Stimulated activated memory B cell treated with anti-CD40 and anti-IgM and Interleukin-4, amounts not matched to agents 10 μg/mL and 1 μg/mL and 100 μg/mL, for 72 hours (primary cell): Measurements from ENCODE around the gene C2CD4C.
"Not testable (repeated sequence)": the region's sequence is repeated elsewhere in the genome, so short reads cannot be mapped to it uniquely, and the experiment has no call there.

Experiments used
- ATAC-seq: fragments of 150-1000 bp; cut with Tn5 transposase; 2 replicates; pipeline ENCODE4 v1.10.0; 2021
- H3K27ac Mint-ChIP-seq: one replicate; pipeline ENCODE4 v1.8.0; 2022; ENCODE audit warnings: mild to moderate bottlenecking, mixed read lengths
- H3K27me3 Mint-ChIP-seq: one replicate; pipeline ENCODE4 v1.8.0; 2022; ENCODE audit warnings: mixed read lengths
- H3K36me3 Mint-ChIP-seq: one replicate; pipeline ENCODE4 v1.8.0; 2022; ENCODE audit warnings: mixed read lengths
- H3K4me1 Mint-ChIP-seq: one replicate; pipeline ENCODE4 v1.8.0; 2022; ENCODE audit warnings: mixed read lengths
- H3K4me3 Mint-ChIP-seq: one replicate; pipeline ENCODE4 v1.8.0; 2022; ENCODE audit warnings: mild to moderate bottlenecking, moderate library complexity, mixed read lengths
- H3K9me3 Mint-ChIP-seq: one replicate; pipeline ENCODE4 v1.8.0; 2022; ENCODE audit warnings: mixed read lengths

Gene C2CD4C

DNA sequence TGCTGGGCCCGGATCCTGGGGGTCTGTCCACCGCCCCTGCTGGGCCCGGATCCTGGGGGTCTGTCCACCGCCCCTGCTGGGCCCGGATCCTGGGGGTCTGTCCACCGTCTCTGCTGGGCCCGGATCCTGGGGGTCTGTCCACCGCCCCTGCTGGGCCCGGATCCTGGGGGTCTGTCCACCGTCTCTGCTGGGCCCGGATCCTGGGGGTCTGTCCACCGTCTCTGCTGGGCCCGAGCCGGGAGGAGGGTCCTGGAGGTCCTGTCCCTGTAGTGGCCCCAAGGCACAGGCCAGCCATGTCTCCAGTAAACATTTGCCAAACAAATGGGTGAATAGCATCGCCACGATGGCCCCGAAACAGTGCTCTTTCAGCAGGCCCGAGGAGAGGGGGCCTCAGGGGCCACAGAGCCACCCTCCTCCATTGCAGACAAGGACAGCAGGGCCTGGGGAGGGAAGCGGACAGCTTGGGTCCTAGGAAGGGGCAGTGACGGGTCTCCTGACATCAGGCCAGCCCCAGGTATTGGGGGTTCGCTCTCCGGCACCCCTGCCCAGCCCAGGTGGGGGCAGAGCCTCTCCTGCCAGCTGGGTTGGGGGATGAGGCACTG is 2.3 kb upstream of the C2CD4C start:
- not testable (repeated sequence) for ATAC-seq, H3K9me3 Mint-ChIP-seq, H3K27ac Mint-ChIP-seq, H3K4me1 Mint-ChIP-seq, H3K4me3 Mint-ChIP-seq, H3K36me3 Mint-ChIP-seq
- peaks cover 13% of the 10 kb centered on the region for H3K27me3 Mint-ChIP-seq

DNA sequence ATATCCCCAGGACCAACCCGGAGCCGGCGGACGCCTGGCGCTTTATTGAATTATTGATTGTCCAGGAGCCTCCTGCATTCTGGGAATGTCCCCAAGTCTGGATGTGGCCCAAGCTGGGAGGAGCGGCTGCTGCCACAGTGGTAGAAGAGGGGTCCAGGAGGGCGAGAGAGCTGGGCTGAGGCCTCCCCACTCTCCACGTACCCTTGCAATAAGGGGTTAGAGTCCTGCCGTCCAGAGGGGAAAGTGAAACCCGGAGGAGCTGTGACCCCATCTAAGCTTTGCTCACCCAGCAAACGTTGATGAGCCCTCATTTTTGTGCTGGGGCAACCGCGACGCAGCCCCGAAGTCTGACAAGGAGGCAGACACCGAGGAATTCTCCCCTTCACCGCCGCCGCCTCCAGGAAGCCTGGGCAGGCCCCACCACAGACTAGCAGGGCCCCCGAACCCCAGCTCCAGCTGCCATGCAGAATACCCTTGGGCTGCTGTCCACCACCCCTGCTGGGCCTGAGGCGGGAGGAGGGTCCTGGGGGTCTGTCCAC is 1.4 kb upstream of the C2CD4C start:
- Mint-ChIP-seq H3K4me3 (no peak overlapping the region), H3K4me1 (peaks cover 13% of the 10 kb centered on the region), H3K27ac (no peak overlapping the region), H3K27me3 (peaks cover 13% of the 10 kb centered on the region), H3K36me3 (no peaks in the 10 kb centered on the region), H3K9me3 (no peaks in the 10 kb centered on the region)
- ATAC-seq, result no peak

DNA sequence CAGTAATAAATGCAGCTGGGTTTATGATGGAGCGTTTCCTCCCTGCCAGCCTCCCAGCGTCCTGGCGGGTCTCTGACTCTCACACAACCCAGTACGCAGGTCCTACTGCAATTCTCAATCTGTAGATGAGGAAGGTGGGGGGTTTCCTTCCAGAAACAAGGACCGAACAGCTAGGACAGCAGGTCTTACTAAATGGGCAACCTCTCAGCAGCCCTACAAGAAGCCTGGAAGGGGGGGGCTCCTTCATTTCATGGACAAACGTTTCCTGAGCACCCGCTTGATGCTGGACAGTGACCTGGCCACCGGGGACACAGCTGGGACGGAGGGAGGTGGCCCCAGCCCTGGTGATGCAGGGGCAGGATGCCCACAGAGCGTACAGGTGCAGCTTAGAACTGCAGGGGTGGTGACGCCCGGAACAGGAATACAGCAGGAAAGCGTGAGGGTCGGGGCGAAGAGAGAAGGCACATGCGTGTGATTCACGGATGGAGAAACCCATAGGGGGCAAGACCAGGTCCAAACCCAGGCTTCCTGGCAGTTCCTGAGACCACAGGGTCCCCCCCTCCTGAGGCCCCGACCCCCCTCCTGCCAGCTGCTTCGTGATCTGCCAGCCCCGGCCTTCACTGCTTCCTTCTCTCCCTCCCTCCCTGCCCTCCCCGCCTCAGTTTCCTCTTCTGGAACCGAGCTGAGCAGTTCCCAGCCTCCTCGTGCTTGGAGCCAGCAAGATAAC is 732 bp upstream of the C2CD4C start:
- Mint-ChIP-seq H3K27me3 (peaks cover 13% of the 10 kb centered on the region), H3K9me3 (no peaks in the 10 kb centered on the region), H3K36me3 (no peaks in the 10 kb centered on the region), H3K27ac (no peak overlapping the region), H3K4me3 (peak overlapping the region; percentile 72), H3K4me1 (peaks cover 15% of the 10 kb centered on the region)
- no peak for ATAC-seq

DNA sequence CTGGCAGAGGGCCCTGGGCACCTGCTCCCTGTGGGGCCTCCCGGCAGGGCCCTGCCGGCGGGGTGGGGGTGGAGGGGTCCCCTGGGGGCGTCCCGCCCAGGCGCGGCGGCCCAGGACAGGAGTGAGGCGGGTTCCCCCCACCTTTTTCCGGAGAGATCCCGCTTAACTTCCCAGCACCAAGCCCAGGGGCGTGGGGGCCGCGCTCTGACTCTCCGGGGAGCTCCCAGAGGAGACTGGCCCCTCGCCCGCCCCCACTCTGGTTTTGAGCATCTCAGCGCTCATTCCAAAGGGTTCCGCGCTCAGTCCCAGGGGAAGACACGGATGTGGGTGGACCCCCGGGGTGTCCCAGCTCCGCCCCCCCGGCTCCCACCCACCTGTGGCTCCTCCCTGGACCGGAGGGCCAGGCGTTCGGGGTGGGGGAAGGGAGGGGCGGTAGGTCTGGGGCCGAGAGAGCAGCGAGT is 476 bp downstream of the C2CD4C start:
- H3K9me3 Mint-ChIP-seq, result no peaks in the 10 kb centered on the region
- H3K4me1 Mint-ChIP-seq, result peaks cover 15% of the 10 kb centered on the region
- no peak overlapping the region for H3K4me3 Mint-ChIP-seq
- H3K36me3 Mint-ChIP-seq, result no peaks in the 10 kb centered on the region
- ATAC-seq, result peak; percentile 3
- peaks cover 19% of the 10 kb centered on the region for H3K27me3 Mint-ChIP-seq
- H3K27ac Mint-ChIP-seq, result no peak overlapping the region

GRCh38 chr19:407511-408440 is 1.2 kb downstream of the C2CD4C start:
- no peak for ATAC-seq
- Mint-ChIP-seq H3K27me3 (peaks cover 26% of the 10 kb centered on the region), H3K9me3 (no peaks in the 10 kb centered on the region), H3K4me1 (peaks cover 15% of the 10 kb centered on the region), H3K4me3 (no peak overlapping the region), H3K36me3 (no peaks in the 10 kb centered on the region), H3K27ac (no peak overlapping the region)

- Mint-ChIP-seq H3K9me3 (no peaks in the 10 kb centered on the region), H3K4me3 (no peak overlapping the region), H3K27ac (no peak overlapping the region), H3K4me1 (peaks cover 15% of the 10 kb centered on the region), H3K36me3 (no peaks in the 10 kb centered on the region), H3K27me3 (peaks cover 33% of the 10 kb centered on the region)
- no peak for ATAC-seq
These were observed 1.9 kb downstream of the C2CD4C start for GRCh38 chr19:406971-407510.

DNA sequence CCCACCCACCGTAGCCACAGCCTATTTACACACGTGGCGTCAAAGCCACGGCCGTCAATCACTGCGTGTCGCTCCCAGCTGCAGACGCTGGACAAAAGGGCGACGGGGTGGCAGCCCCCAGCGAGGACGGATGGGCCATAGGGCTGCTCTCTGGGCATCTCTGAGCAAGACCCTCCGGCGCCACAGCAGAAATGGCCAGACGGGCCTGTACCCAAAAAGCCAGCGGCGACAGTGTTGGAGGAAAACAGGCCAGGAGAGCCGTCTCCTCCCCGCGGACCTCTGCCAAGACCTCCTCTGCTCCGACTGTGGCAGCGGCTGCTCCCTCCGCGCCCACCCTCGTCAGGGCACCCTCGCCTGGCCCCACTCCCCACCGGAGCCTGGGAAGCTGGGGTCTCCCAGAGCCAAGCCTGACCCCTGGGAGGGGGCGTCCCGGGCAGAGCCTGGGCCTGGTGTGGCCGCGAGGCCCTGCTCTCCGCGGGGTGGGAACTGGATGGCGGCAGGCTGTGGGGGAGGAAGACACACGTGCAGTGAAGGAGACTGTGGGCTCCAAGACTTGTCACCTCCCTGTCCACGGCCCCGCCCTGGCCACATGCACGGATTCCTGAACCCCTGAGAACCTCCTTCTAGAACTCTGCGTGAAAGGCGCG is 2.7 kb downstream of the C2CD4C start:
- Mint-ChIP-seq H3K4me1 (peaks cover 15% of the 10 kb centered on the region), H3K36me3 (no peaks in the 10 kb centered on the region), H3K4me3 (no peak overlapping the region), H3K27ac (no peak overlapping the region), H3K27me3 (peaks cover 36% of the 10 kb centered on the region), H3K9me3 (no peaks in the 10 kb centered on the region)
- ATAC-seq, result peak; percentile 17

- no peaks in the 10 kb centered on the region for H3K9me3 Mint-ChIP-seq
- peaks cover 15% of the 10 kb centered on the region for H3K4me1 Mint-ChIP-seq
- no peak overlapping the region for H3K27ac Mint-ChIP-seq
- H3K4me3 Mint-ChIP-seq, result no peak overlapping the region
- H3K27me3 Mint-ChIP-seq, result peaks cover 43% of the 10 kb centered on the region
- peak; percentile 20 for ATAC-seq
- no peaks in the 10 kb centered on the region for H3K36me3 Mint-ChIP-seq
These were observed 3.6 kb downstream of the C2CD4C start for GRCh38 chr19:405121-405965.

DNA sequence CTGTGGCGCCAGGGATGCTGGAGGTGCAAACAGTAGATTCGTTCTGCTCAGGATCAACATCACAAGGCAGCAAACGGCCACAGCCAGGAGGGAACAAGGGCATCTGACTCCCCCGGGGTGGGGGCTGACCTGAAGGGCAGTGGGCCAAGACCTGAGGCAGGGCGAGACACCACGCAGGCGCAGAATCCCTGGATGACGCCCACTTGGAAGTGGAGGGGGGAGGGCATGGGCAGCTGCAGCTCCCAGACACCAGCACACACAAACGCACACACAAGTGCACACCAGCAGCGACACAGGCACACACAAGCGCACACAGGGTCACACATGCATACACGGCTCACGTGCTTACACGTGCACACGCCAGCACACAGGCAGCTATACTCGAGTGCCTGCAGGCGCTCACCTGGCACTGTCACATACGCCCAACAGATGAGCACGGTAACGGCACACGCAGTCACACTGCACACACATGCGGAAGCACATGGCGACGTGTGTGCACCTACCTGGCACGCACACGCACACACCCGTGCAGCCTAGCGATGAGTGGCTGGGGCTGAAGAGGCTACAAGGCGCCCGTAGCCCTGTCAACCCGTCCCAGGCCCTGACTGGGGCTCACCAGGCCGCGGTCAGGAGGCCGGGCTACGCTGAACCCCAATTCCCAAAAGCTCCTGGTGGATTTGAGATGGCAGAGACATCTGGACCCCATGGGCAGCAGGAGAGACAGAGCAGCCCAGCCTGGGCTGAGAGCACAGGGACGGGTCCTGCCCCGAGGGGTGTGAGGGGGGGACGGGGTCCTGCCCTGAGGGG is 5.5 kb downstream of the C2CD4C start:
- Mint-ChIP-seq H3K4me1 (peaks cover 7% of the 10 kb centered on the region), H3K9me3 (no peaks in the 10 kb centered on the region), H3K27me3 (peaks cover 30% of the 10 kb centered on the region), H3K36me3 (no peaks in the 10 kb centered on the region), H3K27ac (no peak overlapping the region), H3K4me3 (no peak overlapping the region)
- no peak for ATAC-seq

DNA sequence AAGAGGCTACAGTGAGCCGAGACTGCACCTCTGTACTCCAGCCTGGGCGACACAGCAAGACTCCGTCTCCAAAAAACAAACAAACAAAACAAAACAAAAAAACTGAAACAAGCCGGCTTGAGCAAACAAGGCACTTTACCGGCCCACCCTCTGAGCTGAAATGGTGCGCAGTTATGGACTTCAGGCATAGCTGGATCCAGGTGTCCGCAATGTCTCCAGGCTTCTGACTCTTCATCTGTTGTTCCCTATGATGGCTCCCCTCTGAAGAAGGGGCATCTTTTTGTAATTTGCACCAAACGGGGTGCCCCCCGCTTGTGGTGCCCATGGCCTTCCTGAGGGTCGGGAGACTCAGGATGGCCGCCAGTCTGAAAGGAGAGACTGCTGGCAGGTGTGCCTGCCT is 6.2 kb downstream of the C2CD4C start:
- H3K27me3 Mint-ChIP-seq, result peaks cover 30% of the 10 kb centered on the region
- no peaks in the 10 kb centered on the region for H3K36me3 Mint-ChIP-seq
- no peaks in the 10 kb centered on the region for H3K9me3 Mint-ChIP-seq
- H3K4me1 Mint-ChIP-seq, result peaks cover 7% of the 10 kb centered on the region
- H3K27ac Mint-ChIP-seq, result no peak overlapping the region
- no peak overlapping the region for H3K4me3 Mint-ChIP-seq
- no peak for ATAC-seq

GRCh38 chr19:401866-402511 is 7.0 kb downstream of the C2CD4C start:
- Mint-ChIP-seq H3K4me3 (no peak overlapping the region), H3K4me1 (peaks cover 7% of the 10 kb centered on the region), H3K36me3 (no peaks in the 10 kb centered on the region), H3K27me3 (peaks cover 30% of the 10 kb centered on the region), H3K27ac (no peak overlapping the region), H3K9me3 (peaks cover 2% of the 10 kb centered on the region)
- no peak for ATAC-seq

DNA sequence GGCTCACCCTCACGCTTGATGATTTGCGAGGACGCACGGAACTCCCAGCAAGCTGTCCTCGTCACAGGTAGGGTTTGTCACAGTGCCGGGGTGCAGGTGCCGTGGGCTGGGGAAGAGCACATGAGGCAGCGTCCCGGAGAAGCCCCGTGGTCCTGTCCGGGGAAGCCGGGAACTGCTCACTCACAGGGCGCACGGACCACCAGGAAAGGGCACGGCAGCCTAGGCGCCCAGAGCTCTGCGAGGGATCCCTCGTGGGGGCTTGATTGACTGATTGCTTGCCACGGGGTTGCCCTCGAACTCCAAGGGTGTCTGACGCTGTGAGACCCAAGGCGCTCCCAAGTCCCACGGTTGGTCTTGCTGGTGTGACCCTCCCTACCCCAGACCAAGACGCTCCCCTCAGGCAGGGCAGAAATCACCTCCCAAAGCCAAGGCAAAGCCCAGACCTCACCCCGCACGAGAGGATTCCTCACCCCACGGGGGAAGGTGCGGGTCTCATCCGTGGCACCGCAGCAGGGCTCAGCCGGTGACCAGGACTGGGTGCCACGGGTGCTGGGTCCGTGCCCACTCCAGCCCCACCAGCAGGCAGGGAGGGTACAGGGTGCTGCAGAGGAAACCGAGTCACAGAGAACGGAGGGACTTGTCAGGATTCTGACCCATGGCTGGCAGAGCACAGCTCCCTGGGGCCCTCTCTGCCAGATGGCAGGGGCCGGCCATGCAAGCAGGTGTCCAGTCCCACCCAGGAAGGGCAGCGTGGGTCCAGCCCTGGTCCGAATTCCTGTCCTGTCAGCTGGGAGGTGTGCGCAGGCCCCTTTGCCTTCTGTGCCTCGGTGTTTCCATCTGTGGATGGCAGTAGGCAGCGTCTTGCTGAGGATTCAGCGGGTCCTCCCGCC is 7.7 kb downstream of the C2CD4C start:
- no peaks in the 10 kb centered on the region for H3K36me3 Mint-ChIP-seq
- H3K9me3 Mint-ChIP-seq, result peaks cover 2% of the 10 kb centered on the region
- no peak overlapping the region for H3K27ac Mint-ChIP-seq
- H3K27me3 Mint-ChIP-seq, result peaks cover 30% of the 10 kb centered on the region
- H3K4me3 Mint-ChIP-seq, result no peak overlapping the region
- H3K4me1 Mint-ChIP-seq, result peaks cover 7% of the 10 kb centered on the region
- no peak for ATAC-seq
